ENCODE results near the gene BPTF.
"Not testable (repeated sequence)": the region's sequence is repeated elsewhere in the genome, so short reads cannot be mapped to it uniquely, and the experiment has no call there.

The BPTF gene

DNA sequence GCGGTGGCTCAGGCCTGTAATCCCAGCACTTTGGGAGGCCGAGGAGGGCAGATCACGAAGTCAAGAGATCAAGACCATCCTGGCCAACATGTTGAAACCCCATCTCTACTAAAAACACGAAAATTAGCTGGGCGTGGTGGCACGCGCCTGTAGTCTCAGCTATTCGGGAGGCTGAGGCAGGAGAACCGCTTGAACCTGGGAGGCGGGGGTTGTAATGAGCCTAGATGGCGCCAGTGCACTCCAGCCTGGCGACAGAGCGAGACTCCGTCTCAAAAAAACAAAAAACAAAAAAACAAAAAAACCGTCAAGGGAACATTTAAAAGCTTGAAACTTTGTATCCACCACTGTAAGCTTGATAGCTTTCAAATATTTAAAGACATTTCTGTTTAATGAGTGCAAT lies 197.2 kb downstream of the BPTF start:
- H3K27ac ChIP-seq (ENCODE audit: low read length); H3K9me3 ChIP-seq (ENCODE audit: control insufficient read depth, insufficient read depth, low read length); H3K4me1 ChIP-seq (ENCODE audit: control insufficient read depth, insufficient read depth, low read length); H3K4me3 ChIP-seq (ENCODE audit: low read length); DNase-seq (ENCODE audit: low read depth, low spot score); H3K36me3 ChIP-seq (ENCODE audit: control insufficient read depth, insufficient read depth, low read length); H3K27me3 ChIP-seq (ENCODE audit: control insufficient read depth, insufficient read depth, low read length): not testable (repeated sequence)
- no CpG with 5 or more reads among the region's 15 CpGs for WGBS (ENCODE audit: insufficient coverage, insufficient read length)

DNA sequence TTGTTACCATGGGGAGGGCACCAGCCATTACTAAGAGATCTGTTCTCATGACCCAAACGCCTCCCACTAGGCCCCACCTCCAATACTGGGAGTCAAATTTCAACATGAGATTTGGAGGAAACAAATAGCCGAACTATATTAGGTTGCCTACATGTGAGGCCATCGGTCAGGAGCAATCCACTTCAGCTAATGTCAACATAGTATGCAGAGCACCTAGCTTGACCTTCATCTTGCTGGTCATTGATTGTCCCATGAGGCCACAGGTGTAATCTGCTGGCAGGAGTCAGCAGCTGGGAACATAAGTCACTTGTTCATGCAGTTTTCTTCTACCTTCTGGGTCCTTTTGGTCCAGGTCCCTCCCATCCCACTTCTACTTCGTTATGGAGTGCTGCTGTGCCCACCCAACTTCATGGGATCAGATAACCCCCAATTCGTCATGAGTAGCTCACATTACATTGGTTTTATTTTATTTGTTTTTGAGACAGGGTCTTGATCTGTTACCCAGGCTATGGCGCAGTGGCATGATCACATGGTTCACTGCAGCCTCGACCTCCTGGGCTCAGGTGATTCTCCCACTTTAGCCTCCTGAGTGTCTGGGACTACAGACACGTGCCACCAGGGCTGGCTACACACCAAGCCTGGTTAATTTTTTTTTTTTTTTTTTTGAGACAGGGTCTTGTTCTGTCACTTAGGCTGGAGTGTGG lies 204.4 kb downstream of the BPTF start:
- WGBS (ENCODE audit: insufficient coverage, insufficient read length) = no CpG with 5 or more reads among the region's 8 CpGs
- peaks cover 3% of the 10 kb centered on the region; the same call in 1 of the 2 replicates for H3K4me1 ChIP-seq (ENCODE audit: control insufficient read depth, insufficient read depth, low read length)
- H3K36me3 ChIP-seq (ENCODE audit: control insufficient read depth, insufficient read depth, low read length) = no peaks in the 10 kb centered on the region
- DNase-seq (ENCODE audit: low read depth, low spot score) = no peak
- no peaks in the 10 kb centered on the region for H3K9me3 ChIP-seq (ENCODE audit: control insufficient read depth, insufficient read depth, low read length)
- no peaks in the 10 kb centered on the region for H3K27me3 ChIP-seq (ENCODE audit: control insufficient read depth, insufficient read depth, low read length)
- no peak overlapping the region for H3K4me3 ChIP-seq (ENCODE audit: low read length)
- no peak overlapping the region for H3K27ac ChIP-seq (ENCODE audit: low read length)

Measured in iPS DF 6.9 (cell line).